ENCODE measurements around the gene TNS4. TPM values are rescaled to one million over a fixed set of nuclear protein-coding genes. Genes with fewer than 3 reads are reported as not detected.
A peak's percentile ranks its signal among the peaks of the same experiment; 100 is the strongest.

Gene TNS4
- total RNA-seq, 2 donors from 2014 or later = 0.89 to 2.5 TPM

- H3K4me3 ChIP-seq (ENCODE audit: low read length) = no peak overlapping the region
- peak; percentile 94 for DNase-seq
- WGBS, 2 experiments (ENCODE audit: insufficient coverage in 1 of 2, insufficient read length in 1 of 2) = 38 to 51% methylated on average over 4 to 5 of the region's 5 CpGs
- peaks cover 12% of the 10 kb centered on the region for H3K4me1 ChIP-seq (ENCODE audit: control insufficient read depth, insufficient read depth, low read length)
- H3K27ac ChIP-seq (ENCODE audit: low read depth, low read length) = no peak overlapping the region
- peaks cover 12% of the 10 kb centered on the region for H3K27me3 Mint-ChIP-seq (ENCODE audit: insufficient read depth)
- H3K9ac ChIP-seq (ENCODE audit: extremely low read depth, low read length, poor library complexity, severe bottlenecking) = no peak overlapping the region
- H3K4me1 Mint-ChIP-seq = peaks cover 44% of the 10 kb centered on the region
- no peaks in the 10 kb centered on the region for H3K27me3 ChIP-seq (ENCODE audit: control insufficient read depth, insufficient read depth, low read length, poor library complexity, severe bottlenecking)
- H3K9me3 Mint-ChIP-seq = no peaks in the 10 kb centered on the region
- H3K36me3 Mint-ChIP-seq (ENCODE audit: low read depth) = no peaks in the 10 kb centered on the region
- H3K36me3 ChIP-seq (ENCODE audit: control insufficient read depth, insufficient read depth, low read length) = no peaks in the 10 kb centered on the region
- peak overlapping the region; percentile 36 for H3K4me3 Mint-ChIP-seq
- no peak for TF ChIP-seq CTCF (conservative IDR thresholded peaks at IDR 0.05)
- H3K27ac Mint-ChIP-seq = peak overlapping the region; percentile 52
- H3K9me3 ChIP-seq (ENCODE audit: control insufficient read depth, low read length) = no peaks in the 10 kb centered on the region
Observed at GRCh38 chr17:40490289-40490853, 11.1 kb downstream of the TNS4 start.

- Mint-ChIP-seq H3K9me3 (no peaks in the 10 kb centered on the region), H3K4me3 (no peak overlapping the region), H3K4me1 (peaks cover 61% of the 10 kb centered on the region), H3K36me3 (ENCODE audit: low read depth) (no peaks in the 10 kb centered on the region), H3K27ac (no peak overlapping the region), H3K27me3 (ENCODE audit: insufficient read depth) (peaks cover 12% of the 10 kb centered on the region)
- no peak for DNase-seq
- no peaks in the 10 kb centered on the region for H3K9me3 ChIP-seq (ENCODE audit: control insufficient read depth, low read length)
- no peaks in the 10 kb centered on the region for H3K36me3 ChIP-seq (ENCODE audit: control insufficient read depth, insufficient read depth, low read length)
- H3K4me1 ChIP-seq (ENCODE audit: control insufficient read depth, insufficient read depth, low read length) = peaks cover 26% of the 10 kb centered on the region
- no peaks in the 10 kb centered on the region for H3K27me3 ChIP-seq (ENCODE audit: control insufficient read depth, insufficient read depth, low read length, poor library complexity, severe bottlenecking)
- no peak overlapping the region for H3K9ac ChIP-seq (ENCODE audit: extremely low read depth, low read length, poor library complexity, severe bottlenecking)
- WGBS, 2 experiments (ENCODE audit: insufficient coverage in 1 of 2, insufficient read length in 1 of 2) = 90% methylated on average over 7 of the region's 7 CpGs; no CpG with 5 or more reads in 1 of the 2 experiments
- H3K27ac ChIP-seq (ENCODE audit: low read depth, low read length) = no peak overlapping the region
- no peak for TF ChIP-seq CTCF (conservative IDR thresholded peaks at IDR 0.05)
- no peak overlapping the region for H3K4me3 ChIP-seq (ENCODE audit: low read length)
Observed at GRCh38 chr17:40487371-40488020, 13.9 kb downstream of the TNS4 start.

DNA sequence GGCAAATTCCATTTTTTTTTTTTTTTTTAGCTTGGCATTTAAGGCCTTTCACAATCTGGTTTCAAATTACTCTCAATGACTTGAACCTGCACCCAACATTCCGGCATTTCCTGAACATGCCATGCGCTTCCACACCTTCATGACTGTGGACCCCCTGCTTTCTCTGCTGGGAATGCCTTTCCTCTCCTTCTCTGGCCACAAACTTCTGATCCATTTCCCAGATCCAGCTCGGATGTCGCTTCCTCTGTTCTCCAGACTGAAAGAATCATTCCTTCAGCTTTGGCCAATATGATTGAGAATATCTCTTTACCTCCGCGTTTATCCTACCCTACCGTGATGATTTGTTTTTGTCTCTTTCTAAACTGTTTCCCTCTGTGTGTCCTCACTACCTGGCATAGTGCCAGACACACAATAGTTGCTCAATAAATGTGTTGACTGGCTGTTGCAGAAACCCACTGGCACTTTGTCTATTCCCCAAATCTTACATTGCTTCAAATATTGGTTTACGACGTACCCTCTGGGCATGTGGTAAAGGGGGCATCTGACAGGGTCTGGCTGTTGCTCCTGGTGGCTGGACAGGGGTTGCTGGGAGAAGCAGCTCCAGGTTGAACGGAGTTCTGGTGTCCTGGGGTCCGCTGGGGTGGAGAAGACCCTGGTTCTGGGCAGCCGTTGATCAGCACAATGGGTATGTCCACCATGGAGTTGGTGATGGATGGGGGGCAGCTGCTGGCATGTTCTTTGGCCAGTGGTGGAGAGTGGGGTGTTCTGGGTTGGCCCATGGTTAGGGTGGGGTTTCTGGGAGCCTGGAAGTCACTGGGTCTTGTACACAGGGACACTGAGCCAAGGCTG, 14.7 kb downstream of the TNS4 start:
- Histone ChIP-seq H3K9me3 (ENCODE audit: control insufficient read depth, low read length) (no peaks in the 10 kb centered on the region), H3K27me3 (ENCODE audit: control insufficient read depth, insufficient read depth, low read length, poor library complexity, severe bottlenecking) (no peaks in the 10 kb centered on the region), H3K27ac (ENCODE audit: low read depth, low read length) (no peak overlapping the region), H3K4me1 (ENCODE audit: control insufficient read depth, insufficient read depth, low read length) (peaks cover 26% of the 10 kb centered on the region), H3K9ac (ENCODE audit: extremely low read depth, low read length, poor library complexity, severe bottlenecking) (no peak overlapping the region), H3K4me3 (ENCODE audit: low read length) (no peak overlapping the region), H3K36me3 (ENCODE audit: control insufficient read depth, insufficient read depth, low read length) (no peaks in the 10 kb centered on the region)
- Mint-ChIP-seq H3K27ac (no peak overlapping the region), H3K27me3 (ENCODE audit: insufficient read depth) (peaks cover 12% of the 10 kb centered on the region), H3K4me1 (peaks cover 57% of the 10 kb centered on the region), H3K4me3 (no peak overlapping the region), H3K36me3 (ENCODE audit: low read depth) (no peaks in the 10 kb centered on the region), H3K9me3 (no peaks in the 10 kb centered on the region)
- WGBS, 2 experiments (ENCODE audit: insufficient coverage in 1 of 2, insufficient read length in 1 of 2) = 89 to 91% methylated on average over 10 to 12 of the region's 12 CpGs
- no peak for DNase-seq
- TF ChIP-seq CTCF (conservative IDR thresholded peaks at IDR 0.05) = no peak

All from endodermal cell (in vitro differentiated cells).